ENCODE measurements around the gene TEX22.
"Not testable (repeated sequence)": the region's sequence is repeated elsewhere in the genome, so short reads cannot be mapped to it uniquely, and the experiment has no call there.

TEX22 gene

GRCh38 chr14:105398044-105398725 is at the start of gene TEX22:
TSS of gene TEX22 (plus strand) at chr14:105398538. CDS start at chr14:105399341, 803 bp downstream.
- DNase-seq (ENCODE audit: low read depth): peak; percentile 87

- no peak for DNase-seq (ENCODE audit: low read depth)
Measured at GRCh38 chr14:105348945-105349699, 49.2 kb upstream of the TEX22 start.

- DNase-seq (ENCODE audit: low read depth): no peak
Measured at GRCh38 chr14:105349992-105350391, 48.3 kb upstream of the TEX22 start.

- no peak for DNase-seq (ENCODE audit: low read depth)
Measured at GRCh38 chr14:105350450-105351244, 47.7 kb upstream of the TEX22 start.

- no peak for DNase-seq (ENCODE audit: low read depth)
Measured at GRCh38 chr14:105351410-105351809, 46.9 kb upstream of the TEX22 start.

GRCh38 chr14:105351920-105352851 is 46.2 kb upstream of the TEX22 start:
- DNase-seq (ENCODE audit: low read depth): peak; percentile 78

- DNase-seq (ENCODE audit: low read depth): no peak
Measured at GRCh38 chr14:105353136-105353535, 45.2 kb upstream of the TEX22 start.

- DNase-seq (ENCODE audit: low read depth): no peak
Measured at GRCh38 chr14:105354541-105354940, 43.8 kb upstream of the TEX22 start.

GRCh38 chr14:105355049-105355575 is 43.2 kb upstream of the TEX22 start:
- no peak for DNase-seq (ENCODE audit: low read depth)

- DNase-seq (ENCODE audit: low read depth): no peak
Measured at GRCh38 chr14:105355850-105356604, 42.3 kb upstream of the TEX22 start.

- no peak for DNase-seq (ENCODE audit: low read depth)
Measured at GRCh38 chr14:105356927-105357326, 41.4 kb upstream of the TEX22 start.

- DNase-seq (ENCODE audit: low read depth): no peak
Measured at GRCh38 chr14:105357626-105358025, 40.7 kb upstream of the TEX22 start.

GRCh38 chr14:105358140-105358846 is 40.0 kb upstream of the TEX22 start:
- no peak for DNase-seq (ENCODE audit: low read depth)

GRCh38 chr14:105358943-105359342 is 39.4 kb upstream of the TEX22 start:
- DNase-seq (ENCODE audit: low read depth): no peak

- DNase-seq (ENCODE audit: low read depth): not testable (repeated sequence)
Measured at GRCh38 chr14:105361412-105361811, 36.9 kb upstream of the TEX22 start.

GRCh38 chr14:105363847-105364708 is 34.3 kb upstream of the TEX22 start:
- peak; percentile 16 for DNase-seq (ENCODE audit: low read depth)

GRCh38 chr14:105365101-105365500 is 33.2 kb upstream of the TEX22 start:
- DNase-seq (ENCODE audit: low read depth): no peak

GRCh38 chr14:105365681-105366080 is 32.7 kb upstream of the TEX22 start:
- no peak for DNase-seq (ENCODE audit: low read depth)

Measured in stimulated activated CD4-positive, alpha-beta T cell treated with anti-CD3 and anti-CD28 coated beads, Interleukin-2, amount 100 ng/mL, for 4 hours (primary cell).